ENCODE results near the gene ZNF512.
"Not testable (repeated sequence)": the region's sequence is repeated elsewhere in the genome, so short reads cannot be mapped to it uniquely, and the experiment has no call there.

The ZNF512 gene

DNA sequence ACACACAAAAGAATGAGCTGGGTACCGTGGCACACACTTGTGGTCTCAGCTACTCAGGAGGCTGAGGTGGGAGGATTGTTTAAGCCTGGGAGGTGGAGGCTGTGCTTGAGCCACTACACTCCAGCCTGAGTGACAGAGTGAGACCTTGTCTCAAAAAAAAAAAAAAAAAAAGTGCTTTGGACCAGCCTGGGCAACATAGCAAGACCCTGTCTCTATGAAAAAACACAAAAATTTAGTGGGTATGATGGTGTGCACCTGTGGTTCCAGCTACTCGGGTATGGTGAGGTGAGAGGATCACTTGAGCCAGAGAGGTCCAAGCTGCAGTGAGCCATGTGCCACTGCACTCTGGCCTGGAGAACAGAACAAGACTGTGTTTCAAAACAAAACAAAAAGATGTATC is 10.4 kb downstream of the ZNF512 start:
- H4K20me1 ChIP-seq (ENCODE audit: insufficient read depth), result no peaks in the 10 kb centered on the region
- peaks cover 3% of the 10 kb centered on the region for H3K4me1 ChIP-seq (ENCODE audit: low read depth, poor library complexity, severe bottlenecking)
- TF ChIP-seq, protein P1, sequence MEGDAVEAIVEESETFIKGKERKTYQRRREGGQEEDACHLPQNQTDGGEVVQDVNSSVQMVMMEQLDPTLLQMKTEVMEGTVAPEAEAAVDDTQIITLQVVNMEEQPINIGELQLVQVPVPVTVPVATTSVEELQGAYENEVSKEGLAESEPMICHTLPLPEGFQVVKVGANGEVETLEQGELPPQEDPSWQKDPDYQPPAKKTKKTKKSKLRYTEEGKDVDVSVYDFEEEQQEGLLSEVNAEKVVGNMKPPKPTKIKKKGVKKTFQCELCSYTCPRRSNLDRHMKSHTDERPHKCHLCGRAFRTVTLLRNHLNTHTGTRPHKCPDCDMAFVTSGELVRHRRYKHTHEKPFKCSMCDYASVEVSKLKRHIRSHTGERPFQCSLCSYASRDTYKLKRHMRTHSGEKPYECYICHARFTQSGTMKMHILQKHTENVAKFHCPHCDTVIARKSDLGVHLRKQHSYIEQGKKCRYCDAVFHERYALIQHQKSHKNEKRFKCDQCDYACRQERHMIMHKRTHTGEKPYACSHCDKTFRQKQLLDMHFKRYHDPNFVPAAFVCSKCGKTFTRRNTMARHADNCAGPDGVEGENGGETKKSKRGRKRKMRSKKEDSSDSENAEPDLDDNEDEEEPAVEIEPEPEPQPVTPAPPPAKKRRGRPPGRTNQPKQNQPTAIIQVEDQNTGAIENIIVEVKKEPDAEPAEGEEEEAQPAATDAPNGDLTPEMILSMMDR (conservative IDR thresholded peaks at IDR 0.05; ENCODE audit: low read depth, low read length), result no peak
- H3K27ac ChIP-seq, result no peak overlapping the region
- no peaks in the 10 kb centered on the region for H3K36me3 ChIP-seq (ENCODE audit: insufficient read depth)
- peaks cover 76% of the 10 kb centered on the region; the same call in 1 of the 2 replicates for H3K79me2 ChIP-seq (ENCODE audit: insufficient read depth, low read depth)
- no peak overlapping the region for H2AFZ ChIP-seq (ENCODE audit: low read depth)
- no peak overlapping the region for H3K9ac ChIP-seq
- no peak overlapping the region for H3K4me3 ChIP-seq (IDR thresholded peaks at IDR 0.05; ENCODE audit: insufficient read depth, low read depth, low read length)
- no peak overlapping the region for H3K4me2 ChIP-seq
- H3K27me3 ChIP-seq (ENCODE audit: insufficient read depth, low read depth), result no peaks in the 10 kb centered on the region

DNA sequence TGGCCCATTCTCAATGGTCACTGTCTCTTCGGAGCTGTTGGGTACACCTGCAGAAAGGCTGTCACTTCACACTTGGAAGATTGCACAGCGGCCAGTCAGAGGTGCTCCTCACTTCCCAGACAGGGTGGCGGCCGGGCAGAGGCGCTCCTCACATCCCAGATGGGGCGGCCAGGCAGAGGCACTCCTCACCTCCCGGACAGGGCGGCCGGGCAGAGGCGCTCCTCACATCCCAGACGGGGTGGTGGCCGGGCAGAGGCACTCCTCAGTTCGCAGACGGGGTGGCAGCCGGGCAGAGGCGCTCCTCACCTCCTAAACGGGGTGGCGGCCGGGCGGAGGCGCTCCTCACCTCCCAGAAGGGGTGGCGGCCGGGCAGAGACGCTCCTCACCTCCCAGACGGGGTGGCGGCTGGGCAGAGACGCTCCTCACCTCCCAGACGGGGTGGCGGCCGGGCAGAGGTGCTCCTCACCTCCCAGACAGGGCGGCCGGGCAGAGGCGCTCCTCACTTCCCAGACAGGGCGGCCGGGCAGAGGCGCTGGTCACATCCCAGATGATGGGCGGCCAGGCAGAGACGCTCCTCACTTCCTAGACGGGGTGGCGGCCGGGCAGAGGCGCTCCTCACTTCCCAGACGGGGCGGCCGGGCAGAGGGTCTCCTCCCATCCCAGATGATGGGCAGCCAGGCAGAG is 11.3 kb downstream of the ZNF512 start:
- H3K9ac ChIP-seq; H3K4me1 ChIP-seq (ENCODE audit: low read depth, poor library complexity, severe bottlenecking); H4K20me1 ChIP-seq (ENCODE audit: insufficient read depth); H2AFZ ChIP-seq (ENCODE audit: low read depth); H3K4me2 ChIP-seq; H3K36me3 ChIP-seq (ENCODE audit: insufficient read depth); H3K27ac ChIP-seq; H3K27me3 ChIP-seq (ENCODE audit: insufficient read depth, low read depth); H3K4me3 ChIP-seq (IDR thresholded peaks at IDR 0.05; ENCODE audit: insufficient read depth, low read depth, low read length): not testable (repeated sequence)
- peaks cover 67% of the 10 kb centered on the region; the same call in 1 of the 2 replicates for H3K79me2 ChIP-seq (ENCODE audit: insufficient read depth, low read depth)

GRCh38 chr2:27595412-27595811 is 12.6 kb downstream of the ZNF512 start:
- H3K27ac ChIP-seq; H3K27me3 ChIP-seq (ENCODE audit: insufficient read depth, low read depth); H3K36me3 ChIP-seq (ENCODE audit: insufficient read depth); H3K4me1 ChIP-seq (ENCODE audit: low read depth, poor library complexity, severe bottlenecking); H3K4me3 ChIP-seq (IDR thresholded peaks at IDR 0.05; ENCODE audit: insufficient read depth, low read depth, low read length); H4K20me1 ChIP-seq (ENCODE audit: insufficient read depth); H3K9ac ChIP-seq; H3K4me2 ChIP-seq; H2AFZ ChIP-seq (ENCODE audit: low read depth): not testable (repeated sequence)
- peaks cover 55% of the 10 kb centered on the region; the same call in 1 of the 2 replicates for H3K79me2 ChIP-seq (ENCODE audit: insufficient read depth, low read depth)

DNA sequence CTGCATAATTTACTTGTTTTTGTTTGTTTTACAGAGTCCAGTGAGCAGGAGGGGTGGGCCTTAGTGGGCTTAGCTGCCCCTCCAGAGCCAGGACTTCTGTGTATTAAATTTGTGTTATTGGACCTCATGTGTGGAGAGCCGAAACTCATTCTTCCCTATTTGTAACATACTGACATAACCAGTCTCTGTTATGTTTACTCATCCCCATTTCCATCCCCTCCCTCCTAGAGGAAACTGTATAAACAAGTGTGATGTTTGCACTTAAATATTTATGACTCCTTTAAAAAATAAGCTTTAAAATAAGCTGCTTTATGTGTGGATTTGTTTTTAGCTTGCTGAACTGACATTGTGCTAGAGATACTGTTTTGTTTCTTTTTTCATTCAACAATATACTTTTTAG is 13.8 kb downstream of the ZNF512 start:
- Histone ChIP-seq H3K4me2 (no peak overlapping the region), H3K79me2 (ENCODE audit: insufficient read depth, low read depth) (peaks cover 44% of the 10 kb centered on the region; the same call in 1 of the 2 replicates), H4K20me1 (ENCODE audit: insufficient read depth) (no peaks in the 10 kb centered on the region), H3K4me1 (ENCODE audit: low read depth, poor library complexity, severe bottlenecking) (peaks cover 1% of the 10 kb centered on the region), H3K9ac (no peak overlapping the region), H3K4me3 (IDR thresholded peaks at IDR 0.05; ENCODE audit: insufficient read depth, low read depth, low read length) (no peak overlapping the region), H3K27me3 (ENCODE audit: insufficient read depth, low read depth) (no peaks in the 10 kb centered on the region), H3K36me3 (ENCODE audit: insufficient read depth) (no peaks in the 10 kb centered on the region; the same call in 1 of the 2 replicates), H2AFZ (ENCODE audit: low read depth) (no peak overlapping the region), H3K27ac (no peak overlapping the region)
- TF ChIP-seq, protein P1 (conservative IDR thresholded peaks at IDR 0.05; ENCODE audit: low read depth, low read length), result no peak

- 0 out of 2 replicates have a peak, but pooled peaks cover 7% of the 10 kb centered on the region for H3K36me3 ChIP-seq (ENCODE audit: insufficient read depth)
- TF ChIP-seq, protein P1 (conservative IDR thresholded peaks at IDR 0.05; ENCODE audit: low read depth, low read length), result no peak
- no peak overlapping the region for H2AFZ ChIP-seq (ENCODE audit: low read depth)
- H3K9ac ChIP-seq, result no peak overlapping the region
- no peak overlapping the region for H3K4me3 ChIP-seq (IDR thresholded peaks at IDR 0.05; ENCODE audit: insufficient read depth, low read depth, low read length)
- no peak overlapping the region for H3K27ac ChIP-seq
- no peaks in the 10 kb centered on the region for H3K4me1 ChIP-seq (ENCODE audit: low read depth, poor library complexity, severe bottlenecking)
- H3K27me3 ChIP-seq (ENCODE audit: insufficient read depth, low read depth), result no peaks in the 10 kb centered on the region
- no peaks in the 10 kb centered on the region; the same call in 1 of the 2 replicates for H3K79me2 ChIP-seq (ENCODE audit: insufficient read depth, low read depth)
- no peaks in the 10 kb centered on the region for H4K20me1 ChIP-seq (ENCODE audit: insufficient read depth)
- H3K4me2 ChIP-seq, result no peak overlapping the region
These were observed 23.8 kb downstream of the ZNF512 start for GRCh38 chr2:27606611-27607010.
